Effector memory CD4-positive, alpha-beta T cell (primary cell): ENCODE measurements around the gene GPR183.
A peak's percentile ranks its signal among the peaks of the same experiment; 100 is the strongest.

Experiments
- DNase-seq, 3 donors: peaks; one replicate each; pipeline ENCODE4 v3.0.0-alpha.2; 2020
- H3K27ac ChIP-seq: 2 replicates; pipeline ENCODE4 v1.7.0; 2013; ENCODE audit warnings: mild to moderate bottlenecking, low read length, moderate library complexity; ENCODE audit not compliant: insufficient read depth, poor library complexity, severe bottlenecking
- H3K27me3 ChIP-seq: replicated peaks from 2 replicates; pipeline ENCODE4 v1.7.0; 2013; ENCODE audit warnings: mild to moderate bottlenecking, low read length; ENCODE audit not compliant: insufficient read depth, control insufficient read depth, poor library complexity, severe bottlenecking
- H3K36me3 ChIP-seq: 2 replicates; pipeline ENCODE4 v1.7.0; 2013; ENCODE audit warnings: mild to moderate bottlenecking, low read length, moderate library complexity; ENCODE audit not compliant: control insufficient read depth, insufficient read depth
- H3K4me1 ChIP-seq: 2 replicates; pipeline ENCODE4 v1.7.0; 2013; ENCODE audit warnings: low read length, mild to moderate bottlenecking; ENCODE audit not compliant: control insufficient read depth, insufficient read depth, poor library complexity, severe bottlenecking
- H3K4me3 ChIP-seq: 2 replicates; pipeline ENCODE4 v1.7.0; 2013; ENCODE audit warnings: low read length, low read depth, mild to moderate bottlenecking; ENCODE audit not compliant: insufficient read depth, poor library complexity, severe bottlenecking
- H3K9me3 ChIP-seq: 2 replicates; pipeline ENCODE4 v1.7.0; 2013; ENCODE audit warnings: mild to moderate bottlenecking, low read length, moderate library complexity; ENCODE audit not compliant: control insufficient read depth
- total RNA-seq, 3 donors: gene quantifications; one replicate each; lab custom pipeline; 2026; lab: John Stamatoyannopoulos, UW

Gene GPR183, protein sequence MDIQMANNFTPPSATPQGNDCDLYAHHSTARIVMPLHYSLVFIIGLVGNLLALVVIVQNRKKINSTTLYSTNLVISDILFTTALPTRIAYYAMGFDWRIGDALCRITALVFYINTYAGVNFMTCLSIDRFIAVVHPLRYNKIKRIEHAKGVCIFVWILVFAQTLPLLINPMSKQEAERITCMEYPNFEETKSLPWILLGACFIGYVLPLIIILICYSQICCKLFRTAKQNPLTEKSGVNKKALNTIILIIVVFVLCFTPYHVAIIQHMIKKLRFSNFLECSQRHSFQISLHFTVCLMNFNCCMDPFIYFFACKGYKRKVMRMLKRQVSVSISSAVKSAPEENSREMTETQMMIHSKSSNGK
- total RNA-seq: 225 to 561 (median 300) reads per million in 3 donors

DNA sequence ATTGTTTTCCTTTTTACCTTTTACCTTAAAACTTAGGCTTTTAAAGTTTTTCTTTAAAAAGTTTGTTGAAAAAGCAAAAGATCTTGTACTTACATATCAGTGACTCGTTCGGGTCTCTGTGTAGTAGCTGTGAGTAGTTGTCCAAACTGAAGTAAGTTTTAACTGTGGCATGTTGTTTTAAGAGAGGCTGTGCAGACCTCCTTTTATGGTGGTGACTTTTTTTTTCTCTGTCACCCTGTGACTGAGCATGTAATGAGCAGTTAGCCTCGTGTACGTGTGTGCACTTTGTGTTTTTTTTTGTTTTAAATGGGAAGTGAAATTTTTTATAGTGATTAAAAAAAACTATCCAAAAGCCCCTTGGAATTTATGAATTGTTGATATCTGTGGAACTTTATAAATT is at the start of gene GPR183:
Gene GPR183, minus strand, starts transcription at position 153 of the 400 bp plus-strand sequence. CDS start 11,254 bp downstream, outside the sequence.
- Histone ChIP-seq H3K4me1 (peaks cover 55% of the 10 kb centered on the region), H3K9me3 (no peaks in the 10 kb centered on the region), H3K36me3 (peaks cover 20% of the 10 kb centered on the region), H3K27me3 (no peaks in the 10 kb centered on the region), H3K4me3 (peak within 1 kb of the TSS; percentile 85), H3K27ac (peak within 1 kb of the TSS; percentile 89)
- DNase-seq: no peak

DNA sequence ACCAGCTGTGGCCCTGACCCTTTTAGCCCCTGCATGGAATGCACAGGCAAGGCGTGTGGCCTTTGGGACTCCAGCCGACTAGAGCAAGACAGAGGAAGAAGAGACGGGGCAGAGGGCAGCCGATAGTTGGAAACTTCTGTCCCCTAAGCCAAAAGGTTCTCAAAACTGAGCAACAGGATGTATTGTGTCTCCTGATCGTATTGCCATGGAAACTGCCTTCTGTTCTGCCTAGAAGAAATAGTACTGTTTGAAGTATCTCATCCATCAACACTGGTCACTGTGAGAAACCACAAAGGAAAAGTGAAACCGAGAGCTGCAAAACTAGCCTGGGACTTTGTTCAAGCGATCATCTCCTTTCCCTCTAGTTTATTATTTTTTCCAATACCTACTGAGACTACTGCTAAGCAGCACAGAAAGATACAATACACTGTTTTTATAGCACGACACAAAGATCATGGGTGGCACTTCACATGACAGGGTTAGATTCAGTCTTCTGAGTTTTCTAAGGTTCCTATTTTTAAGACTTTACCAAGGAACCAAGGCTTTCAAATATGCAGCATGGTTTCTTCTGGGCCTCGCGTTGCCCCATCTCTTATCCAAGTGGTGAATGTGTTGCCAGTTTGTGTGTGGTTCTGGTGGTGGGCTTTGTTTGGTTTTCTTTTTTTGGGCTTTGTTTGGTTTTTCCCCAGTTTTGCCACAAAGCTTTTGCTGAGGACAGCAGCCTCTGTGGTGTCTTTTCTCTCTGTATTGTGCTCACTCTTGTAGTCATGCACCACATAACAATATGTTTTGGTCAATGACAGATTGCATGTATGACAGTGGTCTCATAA is 49.3 kb upstream of the GPR183 start:
- peaks cover 97% of the 10 kb centered on the region for H3K4me1 ChIP-seq
- H3K27me3 ChIP-seq: no peaks in the 10 kb centered on the region
- peak overlapping the region; percentile 30 for H3K4me3 ChIP-seq
- peak overlapping the region; percentile 96 for H3K27ac ChIP-seq
- no peaks in the 10 kb centered on the region for H3K36me3 ChIP-seq
- peak; percentile 53 to 62 (median 57) for DNase-seq
- H3K9me3 ChIP-seq: no peaks in the 10 kb centered on the region

DNA sequence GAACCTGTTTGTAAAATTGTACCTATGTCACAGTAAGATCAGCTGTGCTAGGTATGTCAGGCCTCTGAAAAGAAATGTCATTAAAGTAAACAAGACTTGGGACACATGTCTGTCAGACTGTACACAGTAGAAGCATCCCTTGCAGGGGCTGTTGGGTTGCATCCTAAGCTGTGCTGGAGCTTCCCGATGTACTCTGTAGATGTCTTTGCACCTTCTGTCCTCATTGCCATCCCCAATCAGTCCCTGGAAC is 48.7 kb upstream of the GPR183 start:
- peak overlapping the region; percentile 30 for H3K4me3 ChIP-seq
- no peaks in the 10 kb centered on the region for H3K27me3 ChIP-seq
- peak overlapping the region; percentile 96 for H3K27ac ChIP-seq
- no peak for DNase-seq
- peaks cover 99% of the 10 kb centered on the region for H3K4me1 ChIP-seq
- H3K36me3 ChIP-seq: no peaks in the 10 kb centered on the region
- H3K9me3 ChIP-seq: no peaks in the 10 kb centered on the region

DNA sequence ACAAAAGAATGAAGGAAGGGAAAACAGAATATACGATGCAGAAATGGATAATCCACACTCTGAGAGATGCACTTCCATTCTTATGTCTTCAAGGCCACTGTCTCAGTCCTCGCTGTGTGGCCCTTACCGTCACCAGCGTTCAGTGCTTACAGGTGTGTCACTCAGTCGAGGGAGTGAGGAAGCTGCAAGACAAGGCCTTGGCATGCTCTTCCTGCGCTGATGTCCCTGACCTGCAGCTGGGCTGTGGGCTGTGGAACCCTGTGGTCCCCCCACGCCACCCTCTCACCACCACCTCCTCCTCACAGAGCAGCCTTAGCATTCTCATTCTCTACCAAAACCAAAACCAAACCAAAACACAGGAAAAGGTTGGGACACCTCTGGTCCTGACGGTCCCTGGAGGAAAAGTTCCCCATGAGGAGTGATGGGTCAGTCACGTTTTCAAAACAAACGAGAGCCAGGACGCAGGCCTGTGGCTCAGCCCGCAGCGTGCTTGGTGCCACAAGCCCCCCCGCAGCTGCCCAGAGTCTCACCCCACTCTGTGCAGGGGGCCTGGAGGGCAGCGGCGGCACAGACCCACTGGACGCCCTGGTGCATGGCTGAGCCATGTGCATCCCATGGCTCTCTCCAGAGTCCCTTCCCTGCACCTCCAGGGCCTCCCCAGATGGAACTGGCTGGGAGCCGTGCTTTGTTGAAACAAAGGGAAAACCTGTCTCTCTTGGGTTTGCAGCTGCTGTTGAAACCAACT is 48.2 kb upstream of the GPR183 start:
- no peak for DNase-seq
- H3K4me3 ChIP-seq: peak overlapping the region; percentile 30
- peaks cover 100% of the 10 kb centered on the region for H3K4me1 ChIP-seq
- peak overlapping the region; percentile 96 for H3K27ac ChIP-seq
- no peaks in the 10 kb centered on the region for H3K27me3 ChIP-seq
- H3K9me3 ChIP-seq: no peaks in the 10 kb centered on the region
- no peaks in the 10 kb centered on the region for H3K36me3 ChIP-seq

DNA sequence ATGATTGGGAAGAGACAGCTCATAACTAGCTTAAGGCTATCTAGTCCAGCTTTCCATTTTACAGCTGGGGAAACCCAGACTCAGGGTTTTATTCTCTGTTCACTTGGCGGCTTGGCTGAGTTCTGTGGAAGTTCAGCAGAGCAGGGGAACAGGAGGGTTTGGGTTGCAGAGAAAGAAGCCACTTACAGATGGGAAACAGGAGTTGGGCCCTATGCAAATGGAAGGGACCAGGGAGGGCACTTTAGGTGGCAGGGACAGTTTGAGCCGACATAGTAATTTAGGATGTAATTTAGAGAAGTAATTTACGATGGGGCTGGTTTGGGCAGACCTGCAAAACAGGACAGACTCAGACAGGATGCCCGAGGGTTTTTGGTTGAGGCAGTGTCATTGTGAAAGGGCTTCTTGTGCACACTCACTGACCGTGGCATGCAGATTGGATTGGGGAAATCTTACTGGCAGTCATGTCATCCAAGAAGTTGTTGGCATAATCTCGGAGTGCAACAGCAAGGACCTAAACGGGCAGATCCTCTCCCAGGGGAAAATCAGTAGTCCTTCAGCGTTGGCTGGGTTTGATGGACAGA is 47.3 kb upstream of the GPR183 start:
- no peaks in the 10 kb centered on the region for H3K27me3 ChIP-seq
- no peak for DNase-seq
- H3K9me3 ChIP-seq: no peaks in the 10 kb centered on the region
- peak overlapping the region; percentile 96 for H3K27ac ChIP-seq
- H3K4me1 ChIP-seq: peaks cover 94% of the 10 kb centered on the region
- H3K4me3 ChIP-seq: no peak overlapping the region
- no peaks in the 10 kb centered on the region for H3K36me3 ChIP-seq

DNA sequence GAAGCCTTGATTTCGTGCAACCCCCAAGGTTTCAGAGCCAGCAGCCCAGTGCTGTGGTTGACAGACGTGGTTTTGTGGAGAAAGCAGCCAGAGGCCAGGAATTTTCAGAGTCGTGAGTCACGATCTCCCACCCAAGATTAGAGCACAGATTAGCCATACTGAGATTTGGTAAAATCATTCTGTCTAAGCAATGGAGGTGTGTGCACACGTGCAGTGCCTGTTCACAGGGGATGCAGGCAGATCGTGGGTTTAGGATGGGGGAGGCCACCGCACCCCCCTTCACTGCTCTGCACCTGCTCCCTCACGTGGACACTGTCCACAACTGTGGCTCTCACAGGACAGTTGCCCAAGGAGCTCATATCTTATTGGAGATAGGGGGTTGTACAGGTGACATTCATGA is 46.6 kb upstream of the GPR183 start:
- Histone ChIP-seq H3K4me3 (no peak overlapping the region), H3K9me3 (no peaks in the 10 kb centered on the region), H3K36me3 (no peaks in the 10 kb centered on the region), H3K27ac (peak overlapping the region; percentile 96), H3K27me3 (no peaks in the 10 kb centered on the region), H3K4me1 (peaks cover 87% of the 10 kb centered on the region)
- no peak for DNase-seq

DNA sequence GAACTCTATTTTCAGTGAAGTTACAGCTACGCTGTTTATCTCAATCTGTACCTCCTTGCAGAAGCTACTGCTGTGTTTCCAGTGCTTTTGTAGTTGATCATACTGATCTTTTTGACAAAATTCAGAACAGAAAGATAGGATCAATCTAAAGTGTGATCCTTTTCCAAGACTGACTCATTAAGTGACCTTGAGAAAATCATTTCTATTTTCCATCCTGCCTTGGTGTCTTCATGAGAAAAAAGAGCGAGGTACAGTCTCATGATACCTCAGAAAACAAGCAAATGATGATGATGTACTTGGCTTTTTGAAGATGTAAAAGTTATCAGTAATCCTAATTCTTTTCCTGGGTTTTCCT is 46.0 kb upstream of the GPR183 start:
- no peaks in the 10 kb centered on the region for H3K9me3 ChIP-seq
- no peak for DNase-seq
- H3K27me3 ChIP-seq: no peaks in the 10 kb centered on the region
- no peak overlapping the region for H3K4me3 ChIP-seq
- peak overlapping the region; percentile 96 for H3K27ac ChIP-seq
- peaks cover 82% of the 10 kb centered on the region for H3K4me1 ChIP-seq
- no peaks in the 10 kb centered on the region for H3K36me3 ChIP-seq

DNA sequence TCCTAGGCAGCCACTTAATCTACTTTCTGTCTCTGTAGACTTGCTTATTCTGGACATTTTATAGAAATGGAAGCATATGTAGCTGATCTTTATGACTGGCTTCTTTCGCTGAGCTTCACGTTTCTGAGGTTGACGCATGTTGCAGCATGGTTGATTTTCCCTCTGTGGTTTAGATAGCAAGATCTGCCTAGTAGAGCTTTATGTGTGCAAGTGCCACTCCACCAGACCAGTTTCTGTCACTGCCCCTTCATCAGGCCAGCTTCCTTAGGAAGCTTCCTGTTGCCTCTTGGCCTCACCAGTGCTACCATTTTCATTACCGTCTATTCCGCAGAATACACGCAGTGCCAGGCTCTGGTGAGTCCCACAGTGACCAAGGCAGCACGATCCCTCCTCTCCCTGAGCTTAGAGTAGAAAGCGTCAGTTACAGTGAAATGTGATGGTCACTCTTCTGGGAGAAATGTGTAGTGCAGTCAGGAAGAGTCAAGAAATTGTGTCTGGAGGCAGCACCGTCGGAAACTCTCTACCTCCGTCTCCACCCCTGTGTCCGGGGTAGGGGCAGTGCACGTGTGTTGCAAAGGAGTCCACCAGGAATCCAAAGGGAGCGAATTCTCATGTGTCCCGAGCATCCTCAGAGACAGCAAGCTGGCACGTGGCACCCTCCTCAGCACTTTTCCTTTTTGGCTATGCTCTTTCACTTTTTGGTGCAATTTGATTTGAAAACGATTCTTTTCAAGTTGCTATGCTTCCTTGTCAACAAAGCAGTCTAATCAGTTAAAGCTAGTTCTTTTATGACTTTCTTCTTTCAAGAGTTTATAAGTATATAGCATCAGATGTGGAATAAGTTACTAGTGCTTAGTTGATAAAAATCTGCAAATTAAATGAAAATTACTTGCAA is 45.4 kb upstream of the GPR183 start:
- H3K9me3 ChIP-seq: no peaks in the 10 kb centered on the region
- H3K27ac ChIP-seq: peak overlapping the region; percentile 96
- H3K27me3 ChIP-seq: no peaks in the 10 kb centered on the region
- no peak for DNase-seq
- peak overlapping the region; percentile 26 for H3K4me3 ChIP-seq
- peaks cover 5% of the 10 kb centered on the region for H3K36me3 ChIP-seq
- peaks cover 82% of the 10 kb centered on the region for H3K4me1 ChIP-seq

DNA sequence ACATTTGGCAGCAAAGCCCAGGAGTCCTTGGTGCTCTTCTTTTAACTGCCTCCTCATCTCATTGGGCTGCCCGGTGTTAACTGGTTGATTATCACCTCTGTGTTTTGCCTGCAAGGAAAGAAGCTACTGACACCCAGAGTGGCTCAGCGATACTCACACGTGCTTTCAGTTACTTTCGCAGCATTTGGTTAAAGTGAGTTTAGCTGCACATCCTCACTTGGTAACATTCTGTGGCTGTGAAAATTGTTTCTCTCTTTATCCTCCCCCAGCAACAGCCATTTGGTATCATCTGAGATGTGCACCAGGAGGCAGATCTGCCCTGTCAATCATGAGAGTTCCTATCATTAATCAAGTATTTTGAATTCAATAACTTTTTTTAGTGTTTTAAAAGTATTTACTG is 44.6 kb upstream of the GPR183 start:
- Histone ChIP-seq H3K27ac (peak overlapping the region; percentile 96), H3K4me3 (no peak overlapping the region), H3K9me3 (no peaks in the 10 kb centered on the region), H3K4me1 (peaks cover 81% of the 10 kb centered on the region), H3K27me3 (no peaks in the 10 kb centered on the region), H3K36me3 (peaks cover 9% of the 10 kb centered on the region)
- no peak for DNase-seq
